SK-N-SH (cell line): ENCODE data around the gene MMS22L. TPM values are rescaled to one million over a fixed set of nuclear protein-coding genes. Genes with fewer than 3 reads are reported as not detected.

Source experiments
- CTCF ChIA-PET: fragments of 300-600, 350-600 bp; formaldehyde crosslinking; extraction: SDS; loops from one replicate; lab custom pipeline; 2021; lab: Yijun Ruan, JAX
- POLR2A ChIA-PET: fragments of 350-600 bp; sonication (Branson Sonifier 250); formaldehyde crosslinking; extraction: SDS; loops from one replicate; lab custom pipeline; 2020; ENCODE audit warnings: antibody characterized with exemption, inconsistent platforms; lab: Yijun Ruan, JAX
- DNase-seq: peaks from one replicate; pipeline ENCODE4 v3.0.0; 2012
- H2AFZ ChIP-seq: fragments of 200-600 bp; sonication (generic); 2 replicates; pipeline ENCODE4 v1.8.1; 2016; ENCODE audit warnings: antibody characterized with exemption, mild to moderate bottlenecking, low read depth
- H3F3A ChIP-seq: fragments of 200-600 bp; sonication (generic); replicated peaks from 2 replicates; pipeline ENCODE3; 2016; ENCODE audit warnings: antibody characterized with exemption, mild to moderate bottlenecking; ENCODE audit not compliant: insufficient read depth
- H3K27ac ChIP-seq, 2 experiments: fragments of 200-500 bp in 1 of 2; fragments of 200-600 bp in 1 of 2; sonication (Bioruptor generic) in 1 of 2; sonication (generic), shearing (Covaris generic) in 1 of 2; 2 replicates each; pipeline versions ENCODE4 v1.5.1 to v1.6.1; 2014 to 2016; ENCODE audit warnings: low read depth in 2 of 2, inconsistent platforms in 1 of 2, low read length in 1 of 2, mild to moderate bottlenecking in 1 of 2, mixed read lengths in 1 of 2
- H3K27me3 ChIP-seq: fragments of 200-600 bp; sonication (generic), shearing (Covaris generic); 2 replicates; pipeline ENCODE4 v1.6.1; 2016; ENCODE audit warnings: mixed run types; ENCODE audit not compliant: insufficient read depth
- H3K36me3 ChIP-seq, 2 experiments: fragments of 200-500 bp in 1 of 2; fragments of 200-600 bp in 1 of 2; sonication (Bioruptor generic) in 1 of 2; sonication (generic) in 1 of 2; replicated peaks in 1 of 2; 2 replicates each; pipeline versions ENCODE3 to v1.5.1; 2014 to 2016; ENCODE audit warnings: low read length in 1 of 2, mild to moderate bottlenecking in 1 of 2; ENCODE audit not compliant: insufficient read depth in 2 of 2, control insufficient read depth in 1 of 2
- H3K4me1 ChIP-seq, 2 experiments: fragments of 200-500 bp in 1 of 2; fragments of 200-600 bp in 1 of 2; sonication (Bioruptor generic) in 1 of 2; sonication (generic), shearing (Covaris generic) in 1 of 2; 2 replicates each; pipeline versions ENCODE4 v1.5.1 to v1.6.1; 2014 to 2016; ENCODE audit warnings: low read depth in 1 of 2, low read length in 1 of 2, mixed run types in 1 of 2; ENCODE audit not compliant: insufficient read depth in 2 of 2, control insufficient read depth in 1 of 2
- H3K4me2 ChIP-seq: fragments of 200-600 bp; sonication (generic), shearing (Covaris generic); 2 replicates; pipeline ENCODE4 v1.6.1; 2017; ENCODE audit warnings: mixed run types
- H3K4me3 ChIP-seq, 2 experiments: fragments of 200-500 bp in 1 of 2; fragments of 200-600 bp in 1 of 2; sonication (Bioruptor generic) in 1 of 2; sonication (generic), shearing (Covaris generic) in 1 of 2; 2 replicates each; pipeline versions ENCODE4 v1.5.1 to v1.8.1; 2014 to 2016; ENCODE audit warnings: low read depth in 2 of 2, inconsistent platforms in 1 of 2, low read length in 1 of 2, mild to moderate bottlenecking in 1 of 2, mixed read lengths in 1 of 2, moderate library complexity in 1 of 2
- H3K79me2 ChIP-seq: fragments of 200-600 bp; sonication (generic); 2 replicates; pipeline ENCODE4 v1.8.1; 2017; ENCODE audit warnings: mild to moderate bottlenecking; ENCODE audit not compliant: insufficient read depth
- H3K9ac ChIP-seq: fragments of 200-600 bp; sonication (generic); 2 replicates; pipeline ENCODE4 v1.6.1; 2017; ENCODE audit warnings: mixed run types
- H3K9me2 ChIP-seq: fragments of 200-600 bp; sonication (generic); 2 replicates; pipeline ENCODE4 v1.6.1; 2017; ENCODE audit warnings: mixed run types
- H3K9me3 ChIP-seq: fragments of 200-600 bp; sonication (generic); 2 replicates; pipeline ENCODE4 v1.6.1; 2017; ENCODE audit warnings: mixed run types, mild to moderate bottlenecking, moderate library complexity
- H4K20me1 ChIP-seq: fragments of 200-600 bp; sonication (generic); 2 replicates; pipeline ENCODE4 v1.6.1; 2017; ENCODE audit warnings: mild to moderate bottlenecking, mixed run types; ENCODE audit not compliant: insufficient read depth
- CHD2 ChIP-seq: fragments of 150-350 bp; IDR thresholded peaks from 2 replicates; pipeline ENCODE4 v1.6.1; 2018; ENCODE audit warnings: low read length; ENCODE audit not compliant: partially characterized antibody
- EZH2phosphoT487 ChIP-seq: fragments of 200-600 bp; sonication (generic); IDR thresholded peaks from 2 replicates; pipeline ENCODE4 v1.6.1; 2017; ENCODE audit warnings: low read depth, mixed run types, mild to moderate bottlenecking, antibody characterized with exemption, moderate library complexity, borderline replicate concordance
- FOXM1 ChIP-seq: IDR thresholded peaks from 2 replicates; pipeline ENCODE4 v1.4.0; 2012; ENCODE audit warnings: low read depth, mild to moderate bottlenecking
- GABPA ChIP-seq: IDR thresholded peaks from 2 replicates; pipeline ENCODE4 v1.4.0; 2012; ENCODE audit warnings: low read depth, mild to moderate bottlenecking
- MXI1 ChIP-seq: IDR thresholded peaks from 2 replicates; pipeline ENCODE4 v1.6.1; 2012; ENCODE audit warnings: mild to moderate bottlenecking, low read depth, low read length, improper control_type of control experiment
- NFIC ChIP-seq: IDR thresholded peaks from 2 replicates; pipeline ENCODE4 v1.4.0; 2012; ENCODE audit warnings: borderline replicate concordance
- RAD21 ChIP-seq: IDR thresholded peaks from 2 replicates; pipeline ENCODE4 v1.6.1; 2012; ENCODE audit warnings: mild to moderate bottlenecking, low read length
- RCOR1 ChIP-seq: fragments of 150-350 bp; IDR thresholded peaks from 2 replicates; pipeline ENCODE4 v1.6.1; 2017; ENCODE audit warnings: antibody characterized with exemption, low read length
- SMC3 ChIP-seq: IDR thresholded peaks from 2 replicates; pipeline ENCODE4 v1.6.1; 2012; ENCODE audit warnings: low read depth, low read length, improper control_type of control experiment
- TAF1 ChIP-seq: IDR thresholded peaks from 2 replicates; pipeline ENCODE4 v1.6.1; 2012; ENCODE audit warnings: low read depth, mild to moderate bottlenecking, low read length, moderate library complexity, borderline replicate concordance
- WGBS: methylation state at CpG from one replicate; pipeline ENCODE4 v1.1.6; 2017; ENCODE audit warnings: low lambda C conversion rate; 5-methylcytosine and 5-hydroxymethylcytosine counted together
- polyA plus RNA-seq, 3 experiments: library from polyadenylated mRNA; depleted of rRNA; stranded (reverse); fragments of >200 nt; gene quantifications; 2 replicates each; pipeline ENCODE4 v1.2.3, GENCODE V29; 2012
- TF ChIP-seq, protein P1 (sequence below): IDR thresholded peaks from 2 replicates; pipeline ENCODE4 v1.6.1; 2012; ENCODE audit warnings: mild to moderate bottlenecking, low read depth, low read length, moderate library complexity
- TF ChIP-seq, protein P2 (sequence below): IDR thresholded peaks from 2 replicates; pipeline ENCODE4 v1.4.0; 2012; ENCODE audit warnings: low read depth, borderline replicate concordance
- TF ChIP-seq, protein P3 (sequence below): fragments of 150-350 bp; IDR thresholded peaks from 2 replicates; pipeline ENCODE4 v1.6.1; 2016; ENCODE audit warnings: mild to moderate bottlenecking, low read depth, low read length

Gene MMS22L
- polyA plus RNA-seq, 1 of the 3 experiments (the other 2 are of a cell fraction) = 4.3 TPM

DNA sequence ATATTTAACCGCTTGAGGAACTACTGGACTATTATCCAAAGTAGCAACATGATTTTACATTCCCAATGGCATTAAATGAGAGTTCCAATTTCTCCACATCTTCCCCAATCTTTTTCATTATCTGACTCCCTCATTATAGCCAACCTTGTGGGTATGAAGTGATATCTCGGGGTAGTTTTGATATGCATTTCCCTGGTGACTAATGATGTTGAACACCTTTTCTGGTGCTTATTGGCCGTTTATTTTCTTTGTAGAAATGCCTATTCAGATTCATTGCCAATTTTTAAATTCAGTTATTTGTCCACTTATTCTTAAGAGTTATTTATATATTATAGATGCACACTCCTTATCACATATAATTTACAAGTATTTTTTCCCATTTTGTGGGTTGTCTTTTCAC lies 129.0 kb downstream of the MMS22L start (continued):
- TF ChIP-seq, protein P1, sequence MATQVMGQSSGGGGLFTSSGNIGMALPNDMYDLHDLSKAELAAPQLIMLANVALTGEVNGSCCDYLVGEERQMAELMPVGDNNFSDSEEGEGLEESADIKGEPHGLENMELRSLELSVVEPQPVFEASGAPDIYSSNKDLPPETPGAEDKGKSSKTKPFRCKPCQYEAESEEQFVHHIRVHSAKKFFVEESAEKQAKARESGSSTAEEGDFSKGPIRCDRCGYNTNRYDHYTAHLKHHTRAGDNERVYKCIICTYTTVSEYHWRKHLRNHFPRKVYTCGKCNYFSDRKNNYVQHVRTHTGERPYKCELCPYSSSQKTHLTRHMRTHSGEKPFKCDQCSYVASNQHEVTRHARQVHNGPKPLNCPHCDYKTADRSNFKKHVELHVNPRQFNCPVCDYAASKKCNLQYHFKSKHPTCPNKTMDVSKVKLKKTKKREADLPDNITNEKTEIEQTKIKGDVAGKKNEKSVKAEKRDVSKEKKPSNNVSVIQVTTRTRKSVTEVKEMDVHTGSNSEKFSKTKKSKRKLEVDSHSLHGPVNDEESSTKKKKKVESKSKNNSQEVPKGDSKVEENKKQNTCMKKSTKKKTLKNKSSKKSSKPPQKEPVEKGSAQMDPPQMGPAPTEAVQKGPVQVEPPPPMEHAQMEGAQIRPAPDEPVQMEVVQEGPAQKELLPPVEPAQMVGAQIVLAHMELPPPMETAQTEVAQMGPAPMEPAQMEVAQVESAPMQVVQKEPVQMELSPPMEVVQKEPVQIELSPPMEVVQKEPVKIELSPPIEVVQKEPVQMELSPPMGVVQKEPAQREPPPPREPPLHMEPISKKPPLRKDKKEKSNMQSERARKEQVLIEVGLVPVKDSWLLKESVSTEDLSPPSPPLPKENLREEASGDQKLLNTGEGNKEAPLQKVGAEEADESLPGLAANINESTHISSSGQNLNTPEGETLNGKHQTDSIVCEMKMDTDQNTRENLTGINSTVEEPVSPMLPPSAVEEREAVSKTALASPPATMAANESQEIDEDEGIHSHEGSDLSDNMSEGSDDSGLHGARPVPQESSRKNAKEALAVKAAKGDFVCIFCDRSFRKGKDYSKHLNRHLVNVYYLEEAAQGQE = no peak
- TF ChIP-seq MXI1 (no peak), RAD21 (no peak), TAF1 (no peak), SMC3 (no peak)

DNA sequence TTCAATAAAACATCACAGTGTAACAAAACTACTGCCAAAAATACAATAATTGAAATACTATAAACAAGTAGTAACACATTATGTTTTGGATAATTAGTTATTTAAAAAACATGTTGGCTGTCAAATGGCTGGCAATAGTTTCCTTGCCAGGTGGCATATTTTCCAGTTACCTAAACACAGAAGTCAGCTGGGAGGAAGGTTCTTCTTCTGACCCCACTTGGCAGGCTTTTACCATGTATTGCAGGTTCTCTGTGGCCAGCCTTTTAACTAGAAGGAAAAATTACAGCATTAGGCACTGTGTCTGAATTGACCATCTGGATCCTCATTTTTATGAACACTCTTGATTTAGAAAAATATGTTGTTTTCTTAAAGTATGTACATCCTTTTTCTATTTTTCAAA lies 131.4 kb downstream of the MMS22L start:
- no peak overlapping the region for H3K4me2 ChIP-seq
- POLR2A ChIA-PET = no interaction called here
- H3K27me3 ChIP-seq = no peaks in the 10 kb centered on the region
- no peaks in the 10 kb centered on the region for H3K79me2 ChIP-seq
- no peak for TF ChIP-seq CHD2
- TF ChIP-seq NFIC = no peak
- TF ChIP-seq, protein P2, sequence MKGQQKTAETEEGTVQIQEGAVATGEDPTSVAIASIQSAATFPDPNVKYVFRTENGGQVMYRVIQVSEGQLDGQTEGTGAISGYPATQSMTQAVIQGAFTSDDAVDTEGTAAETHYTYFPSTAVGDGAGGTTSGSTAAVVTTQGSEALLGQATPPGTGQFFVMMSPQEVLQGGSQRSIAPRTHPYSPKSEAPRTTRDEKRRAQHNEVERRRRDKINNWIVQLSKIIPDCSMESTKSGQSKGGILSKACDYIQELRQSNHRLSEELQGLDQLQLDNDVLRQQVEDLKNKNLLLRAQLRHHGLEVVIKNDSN = no peak
- TF ChIP-seq, all 33 proteins: peak for 0
- no peaks in the 10 kb centered on the region for H3K9me2 ChIP-seq
- no peak overlapping the region for H3K27ac ChIP-seq
- peaks cover 18 to 31% of the 10 kb centered on the region in 2 experiments for H3K36me3 ChIP-seq
- DNase-seq = no peak
- H3K4me3 ChIP-seq = no peak overlapping the region
- no peak overlapping the region for H3K9ac ChIP-seq
- H3K9me3 ChIP-seq = no peaks in the 10 kb centered on the region
- H3K4me1 ChIP-seq = no peaks in the 10 kb centered on the region
- H3F3A ChIP-seq = no peaks in the 10 kb centered on the region
- no peaks in the 10 kb centered on the region for H4K20me1 ChIP-seq
- CTCF ChIA-PET = no interaction called here
- H2AFZ ChIP-seq = no peak overlapping the region

DNA sequence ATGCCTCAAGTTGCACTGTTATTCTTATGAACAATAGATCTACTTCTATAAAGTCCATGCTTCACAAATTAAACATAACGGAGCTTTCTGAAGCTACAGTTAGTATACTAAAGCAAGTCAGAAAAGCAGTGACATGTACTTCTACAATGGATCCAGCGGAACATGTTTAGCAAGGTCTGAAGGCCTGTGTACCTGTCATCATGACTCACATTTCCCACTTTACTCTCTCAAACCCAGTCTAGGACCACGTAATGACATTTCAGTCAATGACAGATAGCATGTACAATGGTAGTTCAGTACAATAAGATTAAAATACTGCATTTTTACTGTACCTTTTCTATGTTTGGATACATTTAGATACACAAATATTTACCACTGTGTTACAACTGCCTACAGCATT lies 132.1 kb downstream of the MMS22L start:
- peaks cover 18 to 31% of the 10 kb centered on the region in 2 experiments for H3K36me3 ChIP-seq
- H3K9me3 ChIP-seq = no peaks in the 10 kb centered on the region
- no peaks in the 10 kb centered on the region for H3K4me1 ChIP-seq
- no peak overlapping the region for H2AFZ ChIP-seq
- H3K4me2 ChIP-seq = no peak overlapping the region
- TF ChIP-seq FOXM1 (no peak), EZH2phosphoT487 (no peak), GABPA (no peak), RCOR1 (no peak)
- TF ChIP-seq, protein P3, sequence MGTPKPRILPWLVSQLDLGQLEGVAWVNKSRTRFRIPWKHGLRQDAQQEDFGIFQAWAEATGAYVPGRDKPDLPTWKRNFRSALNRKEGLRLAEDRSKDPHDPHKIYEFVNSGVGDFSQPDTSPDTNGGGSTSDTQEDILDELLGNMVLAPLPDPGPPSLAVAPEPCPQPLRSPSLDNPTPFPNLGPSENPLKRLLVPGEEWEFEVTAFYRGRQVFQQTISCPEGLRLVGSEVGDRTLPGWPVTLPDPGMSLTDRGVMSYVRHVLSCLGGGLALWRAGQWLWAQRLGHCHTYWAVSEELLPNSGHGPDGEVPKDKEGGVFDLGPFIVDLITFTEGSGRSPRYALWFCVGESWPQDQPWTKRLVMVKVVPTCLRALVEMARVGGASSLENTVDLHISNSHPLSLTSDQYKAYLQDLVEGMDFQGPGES = no peak
- H3K27ac ChIP-seq = no peak overlapping the region
- no peak for DNase-seq
- H3K27me3 ChIP-seq = no peaks in the 10 kb centered on the region
- no peaks in the 10 kb centered on the region for H3K79me2 ChIP-seq
- H3F3A ChIP-seq = no peaks in the 10 kb centered on the region
- no peaks in the 10 kb centered on the region for H3K9me2 ChIP-seq
- no peak overlapping the region for H3K4me3 ChIP-seq
- POLR2A ChIA-PET = no interaction called here
- no peak overlapping the region for H3K9ac ChIP-seq
- WGBS = 92% methylated on average over 3 of the region's 3 CpGs
- no peaks in the 10 kb centered on the region for H4K20me1 ChIP-seq
- CTCF ChIA-PET = no interaction called here
